HCT116 (cell line): Measurements from ENCODE around the gene OTUD4. TPM values are rescaled to one million over a fixed set of nuclear protein-coding genes. Genes with fewer than 3 reads are reported as not detected.

Experiments used
- ATAC-seq: fragments of 200-7000 bp; cut with Tn5 transposase; 2 replicates; pipeline ENCODE4 v1.9.1; 2020; ENCODE audit warnings: mild to moderate bottlenecking, moderate library complexity
- BruUV-seq: library from RNA; stranded (reverse); fragments of 400-500 nt; replicated peaks from 2 replicates; lab custom pipeline; 2021; lab: Mats Ljungman, UMichigan
- CTCF ChIA-PET: fragments of 300-600 bp; sonication (Branson Sonifier 250); formaldehyde crosslinking; loops from one replicate; lab custom pipeline; 2021; ENCODE audit warnings: antibody characterized with exemption; lab: Charles Lee
- POLR2A ChIA-PET: fragments of 300-600, 350-600 bp; sonication (Branson Sonifier 250); formaldehyde crosslinking; loops from one replicate; lab custom pipeline; 2021; ENCODE audit warnings: antibody characterized with exemption; lab: Charles Lee
- RAD21 ChIA-PET, 2 experiments: fragments of 300-600 bp; sonication (Branson Sonifier 250); formaldehyde crosslinking; loops; one replicate each; lab custom pipeline; 2023; ENCODE audit warnings: low total read pairs in 2 of 2; ENCODE audit not compliant: uncharacterized antibody in 2 of 2, unreplicated experiment in 2 of 2, low non-redundant PET in 1 of 2; lab: Charles Lee
- DNase-seq: peaks from one replicate; pipeline ENCODE4 v3.0.0-alpha.2; 2010; ENCODE audit warnings: low read depth, low spot score
- H2AFZ ChIP-seq: fragments of 200-600 bp; shearing (Covaris generic), sonication (generic); 2 replicates; pipeline ENCODE4 v1.6.1; 2017; ENCODE audit warnings: low read depth, mixed run types, mixed read lengths, antibody characterized with exemption, low read length; ENCODE audit not compliant: poor library complexity, severe bottlenecking
- H3K27ac ChIP-seq: 2 replicates; pipeline ENCODE4 v1.5.1; 2012; ENCODE audit warnings: low read depth, low read length
- H3K27me3 ChIP-seq: fragments of 200-600 bp; sonication (generic); 2 replicates; pipeline ENCODE4 v1.6.1; 2016; ENCODE audit warnings: mixed run types, low read length, mixed read lengths; ENCODE audit not compliant: insufficient read depth
- H3K36me3 ChIP-seq, 2 experiments: fragments of 200-500 bp in 1 of 2; fragments of 200-600 bp in 1 of 2; sonication (Bioruptor generic) in 1 of 2; sonication (generic) in 1 of 2; 2 replicates each; pipeline versions ENCODE4 v1.5.1 to v1.6.1; 2014 to 2016; ENCODE audit warnings: low read length in 2 of 2, inconsistent platforms in 1 of 2, mixed read lengths in 1 of 2, mixed run types in 1 of 2; ENCODE audit not compliant: insufficient read depth in 2 of 2, control insufficient read depth in 1 of 2
- H3K4me1 ChIP-seq, 2 experiments: fragments of 200-600 bp in 1 of 2; sonication (generic) in 1 of 2; 2 replicates each; pipeline versions ENCODE4 v1.5.1 to v1.6.1; 2012 to 2017; ENCODE audit warnings: low read length in 2 of 2, inconsistent platforms in 1 of 2, mild to moderate bottlenecking in 1 of 2, mixed read lengths in 1 of 2, mixed run types in 1 of 2, moderate library complexity in 1 of 2; ENCODE audit not compliant: insufficient read depth in 2 of 2, control insufficient read depth in 1 of 2
- H3K4me2 ChIP-seq: fragments of 200-600 bp; sonication (generic); 2 replicates; pipeline ENCODE4 v1.6.1; 2017; ENCODE audit warnings: mixed run types, low read length, mixed read lengths
- H3K4me3 ChIP-seq, 2 experiments: fragments of 200-600 bp in 1 of 2; sonication (generic) in 1 of 2; replicated peaks in 1 of 2; 2 replicates each; pipeline ENCODE4 v1.5.1; 2011 to 2016; ENCODE audit warnings: low read length in 2 of 2, control low read depth in 1 of 2, low read depth in 1 of 2, mild to moderate bottlenecking in 1 of 2, mixed read lengths in 1 of 2, mixed run types in 1 of 2
- H3K79me2 ChIP-seq: fragments of 200-600 bp; sonication (generic); 2 replicates; pipeline ENCODE4 v1.6.1; 2017; ENCODE audit warnings: mild to moderate bottlenecking, mixed run types, low read length, moderate library complexity, mixed read lengths; ENCODE audit not compliant: insufficient read depth
- H3K9ac ChIP-seq: fragments of 200-600 bp; sonication (generic); 2 replicates; pipeline ENCODE4 v1.6.1; 2016; ENCODE audit warnings: low read length, mixed read lengths
- H3K9me2 ChIP-seq: fragments of 200-600 bp; sonication (generic), shearing (Covaris generic); 2 replicates; pipeline ENCODE4 v1.6.1; 2017; ENCODE audit warnings: mixed run types, mild to moderate bottlenecking, moderate library complexity; ENCODE audit not compliant: insufficient read depth
- H3K9me3 ChIP-seq, 2 experiments: fragments of 200-500 bp in 1 of 2; fragments of 200-600 bp in 1 of 2; sonication (Bioruptor generic) in 1 of 2; sonication (generic) in 1 of 2; 2 replicates each; pipeline ENCODE4 v1.6.1; 2014 to 2017; ENCODE audit warnings: low read length in 2 of 2, mixed read lengths in 2 of 2, inconsistent platforms in 1 of 2, low read depth in 1 of 2, mild to moderate bottlenecking in 1 of 2, mixed run types in 1 of 2, moderate library complexity in 1 of 2; ENCODE audit not compliant: control insufficient read depth in 1 of 2, insufficient read depth in 1 of 2
- H4K20me1 ChIP-seq: fragments of 200-600 bp; sonication (generic), shearing (Covaris generic); 2 replicates; pipeline ENCODE4 v1.6.1; 2017; ENCODE audit warnings: mixed run types, mild to moderate bottlenecking, moderate library complexity; ENCODE audit not compliant: insufficient read depth
- EZH2 ChIP-seq: fragments of 200-600 bp; sonication (generic); IDR thresholded peaks from 2 replicates; pipeline ENCODE4 v1.6.1; 2017; ENCODE audit warnings: antibody characterized with exemption, mixed run types
- EZH2phosphoT487 ChIP-seq: fragments of 200-600 bp; IDR thresholded peaks from 2 replicates; pipeline ENCODE4 v1.6.1; 2018; ENCODE audit warnings: antibody characterized with exemption, borderline replicate concordance
- POLR2A ChIP-seq: IDR thresholded peaks from 2 replicates; pipeline ENCODE4 v1.7.0; 2011; ENCODE audit warnings: borderline replicate concordance; ENCODE audit not compliant: insufficient read depth, insufficient read length; ENCODE audit errors: extremely low read depth
- POLR2AphosphoS5 ChIP-seq: IDR thresholded peaks from 2 replicates; pipeline ENCODE4 v1.6.1; 2011; ENCODE audit warnings: mild to moderate bottlenecking, low read depth, low read length, moderate library complexity
- RAD21 ChIP-seq: IDR thresholded peaks from 2 replicates; pipeline ENCODE4 v1.6.1; 2012; ENCODE audit warnings: low read depth, mild to moderate bottlenecking
- SP1 ChIP-seq: IDR thresholded peaks from 2 replicates; pipeline ENCODE4 v1.6.1; 2012; ENCODE audit warnings: low read depth
- YY1 ChIP-seq: IDR thresholded peaks from 2 replicates; pipeline ENCODE4 v1.6.1; 2011; ENCODE audit warnings: low read length, low read depth, moderate library complexity, mild to moderate bottlenecking; ENCODE audit not compliant: insufficient replicate concordance; ENCODE audit errors: extremely low read depth
- intact Hi-C: fragments of 100-400 bp; cut with micrococcal nuclease; formaldehyde crosslinking; loops from 2 replicates; pipeline ENCODE4 v1.10.0; 2022
- total RNA-seq: library from RNA; stranded (reverse); gene quantifications from one replicate; pipeline ENCODE4 v1.2.1, GENCODE V29; 2021; ENCODE audit not compliant: unreplicated experiment
- TF ChIP-seq, protein P1 (sequence below), 3 experiments: fragments of 200-600 bp in 1 of 3; sonication (generic) in 1 of 3; IDR thresholded peaks in 2 of 3; conservative IDR thresholded peaks in 1 of 3; 2 replicates each; pipeline ENCODE4 v1.5.1; 2012 to 2017; ENCODE audit warnings: low read depth in 2 of 3, low read length in 2 of 3, antibody characterized with exemption in 1 of 3, borderline replicate concordance in 1 of 3, control low read depth in 1 of 3, mild to moderate bottlenecking in 1 of 3, mixed read lengths in 1 of 3, mixed run types in 1 of 3, moderate library complexity in 1 of 3; ENCODE audit not compliant: insufficient read depth in 1 of 3

OTUD4 gene
- total RNA-seq, 1 experiment from 2014 or later: 37.2 TPM

DNA sequence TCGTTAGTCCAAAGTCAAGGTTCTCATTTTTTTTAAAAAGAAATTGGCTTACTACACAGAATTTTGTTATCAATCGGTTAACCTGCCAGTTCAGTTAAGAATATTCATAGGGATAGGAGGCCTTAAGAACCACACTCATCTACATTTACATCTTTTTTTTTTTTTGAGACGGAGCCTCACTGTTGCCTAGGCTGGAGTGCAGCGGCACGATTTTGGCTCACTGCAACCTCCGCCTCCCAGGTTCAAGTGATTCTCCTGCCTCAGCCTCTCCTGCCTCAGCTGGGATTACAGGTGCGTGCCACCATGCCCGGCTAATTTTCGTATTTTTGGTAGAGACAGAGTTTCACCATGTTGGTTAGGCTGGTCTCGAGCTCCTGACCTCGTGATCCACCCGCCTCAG is 48.5 kb downstream of the OTUD4 start:
- TF ChIP-seq EZH2phosphoT487 (no peak), YY1 (no peak), POLR2A (no peak), SP1 (no peak), RAD21 (no peak)
- TF ChIP-seq, protein P1, sequence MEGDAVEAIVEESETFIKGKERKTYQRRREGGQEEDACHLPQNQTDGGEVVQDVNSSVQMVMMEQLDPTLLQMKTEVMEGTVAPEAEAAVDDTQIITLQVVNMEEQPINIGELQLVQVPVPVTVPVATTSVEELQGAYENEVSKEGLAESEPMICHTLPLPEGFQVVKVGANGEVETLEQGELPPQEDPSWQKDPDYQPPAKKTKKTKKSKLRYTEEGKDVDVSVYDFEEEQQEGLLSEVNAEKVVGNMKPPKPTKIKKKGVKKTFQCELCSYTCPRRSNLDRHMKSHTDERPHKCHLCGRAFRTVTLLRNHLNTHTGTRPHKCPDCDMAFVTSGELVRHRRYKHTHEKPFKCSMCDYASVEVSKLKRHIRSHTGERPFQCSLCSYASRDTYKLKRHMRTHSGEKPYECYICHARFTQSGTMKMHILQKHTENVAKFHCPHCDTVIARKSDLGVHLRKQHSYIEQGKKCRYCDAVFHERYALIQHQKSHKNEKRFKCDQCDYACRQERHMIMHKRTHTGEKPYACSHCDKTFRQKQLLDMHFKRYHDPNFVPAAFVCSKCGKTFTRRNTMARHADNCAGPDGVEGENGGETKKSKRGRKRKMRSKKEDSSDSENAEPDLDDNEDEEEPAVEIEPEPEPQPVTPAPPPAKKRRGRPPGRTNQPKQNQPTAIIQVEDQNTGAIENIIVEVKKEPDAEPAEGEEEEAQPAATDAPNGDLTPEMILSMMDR (IDR thresholded peaks at IDR 0.05 in 2 of 3, conservative IDR thresholded peaks at IDR 0.05 in 1 of 3; ENCODE audit: borderline replicate concordance in 1 of 3, insufficient read depth in 1 of 3, low read depth in 2 of 3, low read length in 2 of 3): no peak
- CTCF ChIA-PET: interaction anchor here (0.9 kb wide), 1 partner anchor 27 kb away, joined by 3 read pairs; no protein-coding TSS in a partner anchor
- RAD21 ChIA-PET: no interaction called here
- Histone ChIP-seq H3K9ac (no peak overlapping the region), H3K27ac (no peak overlapping the region), H3K79me2 (peaks cover 15% of the 10 kb centered on the region; the same call in 1 of the 2 replicates), H3K9me3 (no peaks in the 10 kb centered on the region), H3K27me3 (no peaks in the 10 kb centered on the region), H2AFZ (no peak overlapping the region), H3K4me3 (no peak overlapping the region), H3K4me1 (no peaks in the 10 kb centered on the region), H4K20me1 (peaks cover 10% of the 10 kb centered on the region; the same call in 1 of the 2 replicates), H3K9me2 (no peaks in the 10 kb centered on the region), H3K4me2 (no peak overlapping the region), H3K36me3 (peaks cover 13 to 37% of the 10 kb centered on the region in 2 experiments; a peak in 3 of 4 replicates)
- DNase-seq: no peak
- intact Hi-C loops: no loop called here
- POLR2A ChIA-PET: no interaction called here
- ATAC-seq: no peak
- BruUV-seq: no TSS peak

DNA sequence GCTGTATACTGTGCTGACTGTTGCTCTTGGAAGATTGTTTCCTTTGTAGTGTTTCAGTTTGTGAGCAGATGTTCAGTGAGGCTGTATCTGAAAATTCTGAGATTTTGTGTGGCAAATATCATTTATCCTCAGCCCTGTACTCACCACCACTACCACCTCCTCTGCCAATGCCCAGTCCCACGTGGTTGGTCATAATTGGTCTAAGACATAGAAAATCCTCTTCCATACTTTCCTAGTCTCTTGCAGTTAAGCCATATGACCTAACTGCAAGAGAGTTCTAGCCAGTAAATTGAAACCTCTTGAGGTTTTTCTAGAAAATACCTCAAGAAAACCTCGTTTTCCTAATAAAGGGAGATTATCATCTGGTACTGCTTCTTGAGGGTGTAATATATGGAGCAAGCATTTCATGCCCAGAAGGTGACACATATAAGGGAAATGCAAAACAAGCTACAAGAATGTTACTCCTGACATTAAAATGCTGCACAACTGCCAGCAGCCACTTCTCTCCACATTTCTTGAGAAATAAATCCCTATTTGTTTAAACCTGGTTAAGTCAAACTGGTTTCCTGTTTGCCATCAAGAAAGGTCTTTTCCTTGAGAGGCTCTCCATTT is 49.5 kb downstream of the OTUD4 start:
- Histone ChIP-seq H3K4me1 (no peaks in the 10 kb centered on the region), H3K36me3 (peaks cover 14 to 45% of the 10 kb centered on the region in 2 experiments; a peak in 3 of 4 replicates), H3K9me3 (no peaks in the 10 kb centered on the region), H3K79me2 (peaks cover 17% of the 10 kb centered on the region; the same call in 1 of the 2 replicates), H2AFZ (no peak overlapping the region), H3K27me3 (no peaks in the 10 kb centered on the region), H3K4me3 (no peak overlapping the region), H3K4me2 (no peak overlapping the region), H4K20me1 (peaks cover 10% of the 10 kb centered on the region; the same call in 1 of the 2 replicates), H3K9me2 (no peaks in the 10 kb centered on the region), H3K9ac (no peak overlapping the region), H3K27ac (no peak overlapping the region)
- ChIA-PET POLR2A (no interaction called here), RAD21 (no interaction called here), CTCF (no interaction called here)
- 0 out of 2 replicates have a peak, but pooled peaks have one; percentile 23 for ATAC-seq
- no peak for TF ChIP-seq EZH2
- TF ChIP-seq POLR2AphosphoS5: peak; percentile 13; the same call in 1 of the 2 replicates
- BruUV-seq: no TSS peak
- DNase-seq: no peak
- intact Hi-C loops: no loop called here
